ENCODE measurements around the gene QRICH1.
A peak's percentile ranks its signal among the peaks of the same experiment; 100 is the strongest.
"Not testable (repeated sequence)": the region's sequence is repeated elsewhere in the genome, so short reads cannot be mapped to it uniquely, and the experiment has no call there.

The QRICH1 gene

GRCh38 chr3:49017229-49017970 is 76.5 kb downstream of the QRICH1 start:
- DNase-seq (ENCODE audit: low read depth) = no peak

GRCh38 chr3:49016414-49017228 is 77.2 kb downstream of the QRICH1 start:
- no peak for DNase-seq (ENCODE audit: low read depth)

GRCh38 chr3:49015765-49016164 is 78.1 kb downstream of the QRICH1 start:
- DNase-seq (ENCODE audit: low read depth) = no peak

GRCh38 chr3:49015072-49015471 is 78.8 kb downstream of the QRICH1 start:
- DNase-seq (ENCODE audit: low read depth) = no peak

GRCh38 chr3:49013738-49014660 is 79.9 kb downstream of the QRICH1 start:
- no peak for DNase-seq (ENCODE audit: low read depth)

- DNase-seq (ENCODE audit: low read depth) = no peak
Observed at GRCh38 chr3:49013113-49013737, 80.6 kb downstream of the QRICH1 start.

GRCh38 chr3:49012441-49013017 is 81.3 kb downstream of the QRICH1 start:
- DNase-seq (ENCODE audit: low read depth) = no peak

- DNase-seq (ENCODE audit: low read depth) = no peak
Observed at GRCh38 chr3:49009396-49009795, 84.5 kb downstream of the QRICH1 start.

GRCh38 chr3:49008627-49009026 is 85.2 kb downstream of the QRICH1 start:
- not testable (repeated sequence) for DNase-seq (ENCODE audit: low read depth)

- DNase-seq (ENCODE audit: low read depth) = peak; percentile 52
Observed at GRCh38 chr3:49007771-49008528, 85.9 kb downstream of the QRICH1 start.

- DNase-seq (ENCODE audit: low read depth) = peak; percentile 83
Observed at GRCh38 chr3:49007068-49007770, 86.7 kb downstream of the QRICH1 start, which contains the start of gene WDR6. TSS of gene WDR6 (plus strand) at chr3:49007391. CDS start at chr3:49007432, 41 bp downstream.

GRCh38 chr3:49006408-49007067 is 87.3 kb downstream of the QRICH1 start:
- no peak for DNase-seq (ENCODE audit: low read depth)

GRCh38 chr3:49005998-49006397 is 87.9 kb downstream of the QRICH1 start:
- no peak for DNase-seq (ENCODE audit: low read depth)

- DNase-seq (ENCODE audit: low read depth) = no peak
Observed at GRCh38 chr3:49005303-49005680, 88.6 kb downstream of the QRICH1 start.

- DNase-seq (ENCODE audit: low read depth) = no peak
Observed at GRCh38 chr3:49004352-49005302, 89.2 kb downstream of the QRICH1 start.

- DNase-seq (ENCODE audit: low read depth) = no peak
Observed at GRCh38 chr3:49001155-49001554, 92.7 kb downstream of the QRICH1 start.

- DNase-seq (ENCODE audit: low read depth) = no peak
Observed at GRCh38 chr3:48999085-48999858, 94.6 kb downstream of the QRICH1 start.
